GM18507 (cell line): ENCODE results near the gene CD300A.
A peak's percentile ranks its signal among the peaks of the same experiment; 100 is the strongest.

ENCODE experiments used
- DNase-seq: peaks from one replicate; pipeline ENCODE4 v3.0.0; 2011; ENCODE audit warnings: low read depth; ENCODE audit not compliant: insufficient read length; ENCODE audit errors: extremely low spot score
- FAIRE-seq: peaks from 2 replicates; lab custom pipeline; 2011; peaks lifted over from hg19 to GRCh38; lab: Jason Lieb, UNC

CD300A gene

DNA sequence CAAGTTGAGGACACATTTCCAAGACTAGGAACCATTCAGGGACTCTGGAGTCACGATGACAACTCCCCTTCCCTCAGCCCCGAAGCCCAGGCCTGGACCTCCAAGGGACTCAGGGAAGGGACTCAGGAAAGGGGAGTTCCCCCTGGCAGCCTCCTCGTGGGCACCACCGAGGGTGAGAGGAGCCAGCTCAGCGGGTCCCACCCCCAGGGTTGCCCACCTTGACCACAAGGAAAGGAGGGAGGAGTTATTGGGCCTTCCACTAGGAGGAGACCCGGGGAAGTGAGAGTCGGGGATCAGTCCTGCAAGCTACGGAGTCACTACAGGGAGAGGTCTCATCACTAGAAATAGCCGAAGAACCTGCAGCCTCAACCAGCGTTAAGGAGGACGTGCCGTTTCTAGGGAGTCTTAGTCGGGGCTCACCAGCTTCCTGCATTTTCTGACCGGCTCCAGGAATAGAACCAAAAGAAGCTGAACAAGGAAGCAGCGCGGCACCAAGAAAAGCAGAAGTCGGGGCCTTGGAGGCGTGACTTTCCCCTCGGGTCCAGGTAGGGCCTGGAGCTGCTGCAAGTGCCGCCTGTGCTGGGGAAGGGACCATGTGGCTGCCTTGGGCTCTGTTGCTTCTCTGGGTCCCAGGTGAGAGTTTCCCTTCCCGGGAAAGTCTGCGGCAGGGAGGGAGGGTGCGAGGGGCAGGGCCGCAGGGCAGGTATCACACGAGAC, at the start of gene CD300A:
CD300A (plus strand) TSS at position 524 of the 717 bp plus-strand sequence; CDS start at position 594, 70 bp downstream.
- no peak for DNase-seq
- peak; percentile 88 for FAIRE-seq

DNA sequence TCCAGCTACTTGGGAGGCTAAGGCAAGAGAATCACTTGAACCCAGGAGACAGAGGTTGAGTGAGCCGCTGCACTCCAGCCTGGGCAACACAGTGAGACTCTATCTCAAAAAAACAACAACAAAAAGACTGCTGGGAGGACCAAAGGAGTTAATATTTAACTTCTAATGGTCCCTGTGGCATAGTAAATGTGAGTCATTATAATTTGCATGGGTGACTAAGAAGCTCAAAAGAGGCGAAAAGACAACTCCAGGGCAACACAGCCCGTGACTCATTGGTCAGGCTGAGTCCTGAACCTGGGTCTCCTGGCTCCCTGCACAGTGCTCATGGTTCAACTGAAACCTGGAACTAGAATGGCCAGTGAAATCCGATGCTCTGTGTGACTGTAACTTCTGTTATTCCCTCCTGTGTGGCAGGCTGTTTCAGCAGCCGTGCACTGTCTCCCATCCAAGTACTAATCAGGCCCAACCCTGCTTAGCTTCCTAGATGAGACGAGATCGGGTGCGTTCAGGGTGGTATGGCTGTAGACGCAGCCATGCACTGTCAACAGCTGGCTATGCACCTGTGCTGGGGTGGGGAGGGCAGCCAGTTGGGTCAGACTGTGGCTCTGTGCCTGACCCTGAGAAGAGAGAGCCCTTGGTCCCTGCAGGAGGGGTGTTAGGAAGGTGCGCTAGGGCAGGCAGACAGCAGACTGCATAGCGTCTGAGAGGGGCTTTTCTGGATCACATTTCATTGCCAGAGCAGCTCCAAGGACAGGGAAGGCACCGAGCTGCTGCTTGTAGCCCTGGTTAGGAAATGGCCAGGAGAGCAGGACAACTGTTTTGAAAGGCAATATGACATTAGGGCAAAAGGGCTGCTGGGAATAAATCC, 49.0 kb upstream of the CD300A start:
- FAIRE-seq: peak; percentile 59
- DNase-seq: peak; percentile 65

DNA sequence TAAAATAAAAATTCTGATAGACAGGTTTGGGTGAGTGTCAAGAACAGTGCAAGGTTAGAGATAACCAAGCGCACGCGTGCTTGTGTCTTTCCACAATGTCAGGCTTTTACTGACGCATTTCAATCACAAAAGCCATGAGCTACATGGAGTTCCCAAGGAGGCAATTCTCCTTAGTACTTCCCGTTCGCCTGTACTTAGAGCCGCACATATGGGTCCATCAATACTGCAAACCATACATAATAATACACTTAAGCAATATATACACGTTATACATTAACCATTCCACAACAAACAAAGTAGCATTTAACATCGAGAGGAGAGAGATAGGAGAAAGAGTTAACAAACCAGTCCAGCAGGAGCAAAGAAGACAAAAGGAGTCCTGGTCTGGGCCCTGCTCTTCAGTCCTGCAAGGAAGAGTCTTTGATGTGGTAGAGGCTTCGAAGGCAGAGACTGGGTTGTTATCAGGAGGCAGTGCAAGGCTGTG, 46.5 kb upstream of the CD300A start:
- FAIRE-seq: no peak
- DNase-seq: no peak

DNA sequence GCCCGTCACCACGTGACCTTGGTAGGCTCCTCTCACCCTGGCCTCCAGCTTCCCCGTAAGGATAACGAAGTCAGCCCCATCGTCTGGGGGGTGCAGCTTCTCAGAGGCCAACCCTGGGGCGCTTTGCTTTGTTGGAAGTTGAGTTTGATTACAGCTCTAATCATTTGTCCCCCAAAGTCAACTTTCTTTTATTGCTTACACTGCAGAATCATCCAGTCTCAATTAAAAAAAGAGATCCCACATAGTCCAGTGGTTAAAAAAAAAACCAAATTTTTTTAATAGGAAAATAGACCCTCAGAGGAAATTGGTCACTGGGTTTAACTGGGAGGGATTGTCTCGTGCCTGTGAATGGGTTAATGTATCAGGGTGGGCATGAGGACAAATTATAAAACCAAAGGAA, 42.3 kb upstream of the CD300A start:
- no peak for DNase-seq
- FAIRE-seq: no peak

DNA sequence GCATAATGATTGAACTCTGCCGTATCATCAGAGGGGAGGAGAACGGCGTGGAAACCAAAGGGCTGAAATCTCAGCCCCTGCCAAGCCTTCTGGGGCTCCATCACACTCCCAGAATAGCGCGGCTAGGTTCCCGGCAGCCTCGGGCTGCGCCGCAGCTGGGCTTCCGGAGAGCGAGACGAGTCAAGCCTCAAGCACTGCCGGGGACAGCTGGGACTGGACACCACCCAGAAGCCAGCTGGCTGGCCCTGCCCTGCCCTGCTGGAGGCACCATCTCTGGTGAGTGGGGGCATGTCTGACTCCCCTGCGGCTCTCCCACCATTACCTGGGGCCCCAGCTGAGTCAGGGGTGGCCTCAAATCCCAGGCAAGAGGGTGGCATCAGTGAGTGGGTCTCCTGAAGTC, 41.8 kb upstream of the CD300A start:
- FAIRE-seq (no peak), DNase-seq (no peak)

- FAIRE-seq: no peak
- no peak for DNase-seq
Measured at GRCh38 chr17:74426551-74427047, 39.8 kb upstream of the CD300A start.

GRCh38 chr17:74427048-74427762, 39.2 kb upstream of the CD300A start:
- FAIRE-seq: no peak

GRCh38 chr17:74427763-74428153, 38.7 kb upstream of the CD300A start:
- DNase-seq (no peak), FAIRE-seq (no peak)

More at GRCh38 chr17:74427048-74427762, 39.2 kb upstream of the CD300A start:
- no peak for DNase-seq

GRCh38 chr17:74429604-74430384, 36.6 kb upstream of the CD300A start:
- FAIRE-seq: no peak
- DNase-seq: no peak

DNA sequence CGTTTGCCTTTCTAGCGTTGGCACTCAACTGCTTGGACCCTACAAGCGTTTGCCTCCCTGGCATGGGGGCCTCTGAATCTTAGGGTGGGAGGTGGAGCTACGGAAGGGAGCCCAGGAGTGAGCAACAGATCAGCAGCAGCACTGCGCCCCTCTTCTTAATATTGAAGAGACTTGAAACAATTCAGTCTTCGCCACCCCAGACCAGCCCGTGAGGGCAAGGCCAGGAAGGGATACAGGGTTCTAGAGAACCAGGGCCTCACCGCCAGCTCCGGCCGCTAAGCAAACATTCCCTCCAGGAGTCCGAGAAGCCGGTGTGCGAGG, 36.1 kb upstream of the CD300A start:
- DNase-seq: no peak
- no peak for FAIRE-seq

- peak; percentile 59 for FAIRE-seq
- DNase-seq: no peak
Measured at GRCh38 chr17:74430706-74431567, 35.5 kb upstream of the CD300A start.

DNA sequence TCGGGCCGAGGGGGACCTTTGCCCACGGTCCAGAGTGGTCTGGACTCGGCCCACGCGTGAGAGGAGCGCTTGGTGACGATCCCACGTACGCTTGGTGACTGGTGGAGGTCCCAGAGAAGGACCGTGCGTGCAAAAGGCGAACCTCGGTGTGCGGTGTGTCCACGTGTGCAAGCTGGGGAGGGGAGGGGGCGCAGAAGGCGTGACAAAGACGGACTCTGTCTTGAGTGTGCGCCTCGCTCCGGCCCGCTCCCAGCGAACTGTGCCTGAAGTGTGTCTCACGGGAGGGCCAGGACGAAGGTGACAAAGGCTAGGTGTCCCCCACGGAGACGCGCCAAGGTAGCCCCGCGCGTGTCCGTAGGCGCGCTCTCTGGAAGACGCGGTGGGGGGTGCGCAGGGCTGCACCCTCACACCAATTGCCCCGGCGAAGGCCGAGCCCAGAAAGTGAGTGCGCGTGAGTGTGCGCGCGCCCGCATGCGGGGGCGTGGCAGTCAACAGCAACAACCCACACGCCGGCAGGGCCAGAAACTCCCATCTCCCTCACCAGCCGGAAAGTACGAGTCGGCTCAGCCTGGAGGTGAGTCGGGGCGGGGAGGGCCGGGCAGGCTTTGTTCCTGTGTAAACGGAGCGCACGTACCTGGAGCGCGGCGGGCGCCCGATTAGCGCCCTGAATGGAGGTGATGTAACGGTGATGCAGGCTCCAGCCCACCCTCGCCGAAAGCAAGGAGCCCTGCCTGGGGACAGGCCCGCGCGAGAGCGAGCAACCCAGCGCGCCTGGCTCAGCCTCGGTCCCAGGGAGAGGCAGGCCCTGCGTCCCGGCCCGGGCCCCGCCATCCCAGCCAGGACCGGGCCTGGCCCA, 34.6 kb upstream of the CD300A start, which contains the start of gene GPRC5C:
GPRC5C (plus strand) TSS at position 521 of the 856 bp plus-strand sequence. CDS start 7,689 bp downstream, outside the sequence.
- FAIRE-seq: no peak
- DNase-seq: no peak

GRCh38 chr17:74432424-74432690, 34.1 kb upstream of the CD300A start:
- DNase-seq: no peak
- FAIRE-seq: no peak

DNA sequence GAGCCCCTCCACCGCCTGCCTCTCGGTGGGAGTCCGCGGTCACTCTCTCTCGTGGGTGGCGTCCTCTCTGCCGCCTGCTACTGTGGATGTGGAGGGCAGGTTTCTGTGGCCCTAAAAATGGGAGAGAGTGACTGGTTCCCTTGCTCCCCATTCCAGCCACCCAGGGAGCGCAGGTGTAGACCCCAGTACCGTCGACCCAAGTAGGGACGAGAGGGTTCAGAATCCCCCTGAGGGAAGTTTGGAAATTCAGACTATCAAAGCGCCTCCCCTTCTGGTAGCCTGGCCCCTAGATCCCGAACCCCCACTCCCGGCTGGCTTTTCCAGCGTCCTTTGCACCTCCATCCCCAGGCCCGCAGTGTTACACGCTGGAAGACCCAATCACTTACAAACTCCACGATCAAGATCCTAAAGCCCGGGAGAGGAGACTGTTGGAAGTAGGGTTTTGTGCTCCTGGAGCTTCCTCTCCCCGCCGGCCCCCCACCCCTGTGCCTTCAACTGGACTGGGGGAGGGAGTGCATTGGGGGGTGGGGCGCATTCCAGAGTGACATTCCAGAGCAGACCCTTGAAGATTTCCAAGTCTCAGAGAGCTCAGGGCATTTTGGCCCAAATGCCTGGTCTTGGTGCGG, 33.6 kb upstream of the CD300A start:
- DNase-seq: no peak
- FAIRE-seq: no peak

- no peak for DNase-seq
- FAIRE-seq: no peak
Measured at GRCh38 chr17:74433421-74434121, 32.9 kb upstream of the CD300A start.

GRCh38 chr17:74435775-74436359, 30.6 kb upstream of the CD300A start:
- FAIRE-seq (no peak), DNase-seq (no peak)
